Measurements from ENCODE around the gene IL13RA1. TPM values are rescaled to one million over a fixed set of nuclear protein-coding genes. Genes with fewer than 3 reads are reported as not detected.

Gene IL13RA1
- total and polyA plus RNA-seq, 3 experiments from 2014 or later = 0.59 to 0.60 TPM; not detected in 1

Other genes with a start within 250 kb of the IL13RA1 start
- 10 to 100 TPM; 49.4 to 50.1 TPM for gene DOCK11, start 231.8 kb upstream of the IL13RA1 start, total RNA-seq
- 37.8 TPM for gene DOCK11, start 231.8 kb upstream of the IL13RA1 start, polyA plus RNA-seq
- not detected for gene ZCCHC12, start 96.2 kb downstream of the IL13RA1 start, total RNA-seq
- gene ZCCHC12, start 96.2 kb downstream of the IL13RA1 start, polyA plus RNA-seq = 0.12 TPM
- gene LONRF3, start 247.0 kb downstream of the IL13RA1 start, total RNA-seq = 1 to 10 TPM; 1.3 to 1.8 TPM
- 2.5 TPM for gene LONRF3, start 247.0 kb downstream of the IL13RA1 start, polyA plus RNA-seq

Data from CD8-positive, alpha-beta memory T cell (primary cell).